ENCODE results near the gene SLFN5.

DNA sequence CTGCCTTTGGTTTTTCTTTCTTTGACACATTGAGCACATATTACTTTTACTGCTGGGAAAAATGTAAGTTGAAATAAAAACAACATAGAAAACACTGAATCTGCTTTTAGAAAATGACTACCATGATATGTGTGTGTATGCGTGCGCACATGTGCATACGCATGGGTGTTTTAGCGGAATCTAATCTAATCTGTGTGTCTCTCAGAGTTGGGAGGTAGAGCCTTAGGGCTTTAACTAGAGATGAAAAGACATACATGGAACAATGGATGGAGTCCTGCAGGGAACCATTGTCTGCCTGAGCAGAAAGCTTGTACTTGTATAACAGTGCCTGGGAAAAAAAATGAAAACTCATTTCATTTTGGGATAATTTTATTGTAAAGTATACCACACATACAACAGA lies 12.4 kb downstream of the SLFN5 start:
- TF ChIP-seq CTCF (IDR thresholded peaks at IDR 0.05) (no peak), POLR2A (IDR thresholded peaks at IDR 0.05) (no peak)
